ENCODE results near the gene COIL.

The COIL gene

DNA sequence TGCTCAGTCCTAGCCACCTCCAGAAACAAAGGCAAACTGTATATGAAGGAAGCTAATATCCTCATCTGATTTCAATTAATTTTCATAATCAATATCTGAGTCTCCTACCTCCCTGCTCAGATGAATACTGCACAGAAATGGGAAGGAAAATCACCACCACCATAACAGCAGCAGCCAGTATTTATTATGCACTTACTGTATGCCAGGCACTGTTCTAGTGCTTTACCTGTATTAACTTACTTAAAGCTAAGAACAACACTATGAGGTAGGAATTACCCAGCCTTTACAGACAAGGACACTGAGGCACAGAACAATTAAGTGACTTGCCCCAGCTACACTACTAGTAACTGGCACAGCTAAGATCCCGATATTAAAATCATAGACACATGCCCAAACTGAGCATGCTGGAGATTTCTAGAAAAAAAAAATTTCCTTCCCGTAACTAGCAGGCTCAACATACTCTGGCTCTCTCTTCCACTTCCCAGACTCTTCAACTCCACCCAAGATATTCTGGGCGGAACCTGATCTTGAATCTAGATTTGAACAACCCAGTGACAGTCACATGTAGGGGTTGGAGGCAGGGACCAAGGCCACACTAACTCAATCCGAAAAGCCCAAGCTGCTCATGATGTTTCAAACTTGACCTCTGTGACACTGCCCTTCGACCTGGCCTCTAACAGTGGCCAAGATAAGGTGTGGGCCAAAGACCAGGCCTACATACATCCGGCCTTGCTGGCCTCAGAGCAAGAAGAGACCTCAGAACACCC is 50.9 kb downstream of the COIL start:
- H3K4me3 Mint-ChIP-seq: peak overlapping the region; percentile 90 to 97
- no peaks in the 10 kb centered on the region for H3K27me3 Mint-ChIP-seq
- ATAC-seq (no peak), DNase-seq (no peak)
- peaks cover 57% of the 10 kb centered on the region for H3K4me1 Mint-ChIP-seq
- no peaks in the 10 kb centered on the region for H3K9me3 Mint-ChIP-seq
- H3K27ac Mint-ChIP-seq: peak overlapping the region in 1 of 2 donors; percentile 94

GRCh38 chr17:56908001-56908542 is 52.8 kb downstream of the COIL start:
- no peaks in the 10 kb centered on the region for H3K9me3 Mint-ChIP-seq
- DNase-seq (peak in 1 of 2 donors; percentile 21), ATAC-seq (peak; percentile 47)
- H3K27me3 Mint-ChIP-seq: no peaks in the 10 kb centered on the region
- H3K4me3 Mint-ChIP-seq: peak overlapping the region in 1 of 2 donors; percentile 5
- H3K4me1 Mint-ChIP-seq: peaks cover 56% of the 10 kb centered on the region
- no peak overlapping the region for H3K27ac Mint-ChIP-seq

DNA sequence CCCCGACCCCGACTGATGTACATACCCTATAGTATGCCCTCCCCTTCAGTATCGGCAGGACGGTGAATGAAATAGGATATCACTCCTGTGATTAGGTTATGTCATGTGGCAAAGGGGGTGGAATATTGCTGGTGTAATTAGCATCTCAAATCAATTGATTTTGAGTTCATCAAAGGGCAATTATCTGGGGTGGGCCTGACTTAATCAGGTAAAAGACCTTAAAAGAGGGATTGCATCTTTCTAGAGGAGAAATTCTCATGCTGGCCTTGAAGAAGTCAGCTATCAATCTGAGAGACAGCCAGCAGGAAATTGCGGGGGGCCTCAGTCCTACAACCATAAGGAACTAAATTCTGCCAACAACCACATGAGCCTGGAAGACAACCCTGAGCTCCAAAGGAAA is 57.3 kb downstream of the COIL start:
- H3K27me3 Mint-ChIP-seq: no peaks in the 10 kb centered on the region
- H3K4me1 Mint-ChIP-seq: peaks cover 25% of the 10 kb centered on the region
- ATAC-seq (no peak), DNase-seq (no peak)
- H3K27ac Mint-ChIP-seq: no peak overlapping the region
- no peaks in the 10 kb centered on the region for H3K9me3 Mint-ChIP-seq
- no peak overlapping the region for H3K4me3 Mint-ChIP-seq

DNA sequence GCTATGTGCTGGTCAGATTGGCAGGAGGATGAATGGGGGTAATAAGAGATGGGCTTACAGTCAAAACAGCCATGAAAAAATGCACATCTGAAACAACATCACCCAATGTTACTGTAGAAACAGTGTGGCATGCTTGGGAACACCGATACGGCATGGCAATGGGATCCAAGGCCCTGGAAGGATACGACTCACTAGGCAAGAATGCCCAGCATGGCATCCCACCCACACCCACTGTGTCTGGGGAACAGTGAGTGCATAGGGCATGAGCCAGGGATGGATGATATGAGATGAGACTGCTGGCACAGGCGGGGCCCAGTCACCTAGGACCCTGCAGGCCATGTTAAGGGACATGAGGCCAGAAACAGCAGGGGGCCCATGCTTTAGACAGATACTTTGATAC is 58.5 kb downstream of the COIL start:
- Mint-ChIP-seq H3K4me3 (no peak overlapping the region), H3K4me1 (peaks cover 17% of the 10 kb centered on the region), H3K27me3 (no peaks in the 10 kb centered on the region), H3K9me3 (no peaks in the 10 kb centered on the region), H3K27ac (peak overlapping the region in 1 of 2 donors; percentile 35)
- ATAC-seq: no peak
- no peak for DNase-seq

- no peak for DNase-seq
- no peak for ATAC-seq
- Mint-ChIP-seq H3K4me3 (no peak overlapping the region), H3K27ac (no peak overlapping the region), H3K9me3 (no peaks in the 10 kb centered on the region), H3K4me1 (peaks cover 7% of the 10 kb centered on the region), H3K27me3 (no peaks in the 10 kb centered on the region)
Measured at GRCh38 chr17:56899403-56899802, 61.4 kb downstream of the COIL start.

DNA sequence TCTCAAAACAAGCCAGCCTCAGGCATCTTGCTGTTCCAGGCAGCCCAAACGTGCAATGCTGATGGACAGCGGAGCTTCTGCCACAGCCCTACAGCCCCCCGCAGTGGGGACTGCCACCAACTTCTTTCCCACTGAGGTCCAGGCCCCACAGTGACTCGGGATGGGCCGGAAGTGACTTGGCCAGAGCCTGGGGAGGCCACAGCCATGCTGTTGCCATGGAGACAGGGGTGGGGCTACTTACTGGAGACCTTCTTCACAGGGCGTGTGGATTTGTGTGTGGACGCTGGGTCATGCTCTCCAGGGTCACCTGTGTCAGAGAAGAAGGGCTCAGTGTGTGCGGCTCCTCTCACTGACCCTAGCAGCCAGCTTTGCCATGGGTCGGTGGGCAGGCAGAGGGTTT is 62.0 kb downstream of the COIL start:
- no peaks in the 10 kb centered on the region for H3K27me3 Mint-ChIP-seq
- peaks cover 7% of the 10 kb centered on the region for H3K4me1 Mint-ChIP-seq
- no peaks in the 10 kb centered on the region for H3K9me3 Mint-ChIP-seq
- H3K27ac Mint-ChIP-seq: no peak overlapping the region
- H3K4me3 Mint-ChIP-seq: no peak overlapping the region
- no peak for ATAC-seq
- no peak for DNase-seq

DNA sequence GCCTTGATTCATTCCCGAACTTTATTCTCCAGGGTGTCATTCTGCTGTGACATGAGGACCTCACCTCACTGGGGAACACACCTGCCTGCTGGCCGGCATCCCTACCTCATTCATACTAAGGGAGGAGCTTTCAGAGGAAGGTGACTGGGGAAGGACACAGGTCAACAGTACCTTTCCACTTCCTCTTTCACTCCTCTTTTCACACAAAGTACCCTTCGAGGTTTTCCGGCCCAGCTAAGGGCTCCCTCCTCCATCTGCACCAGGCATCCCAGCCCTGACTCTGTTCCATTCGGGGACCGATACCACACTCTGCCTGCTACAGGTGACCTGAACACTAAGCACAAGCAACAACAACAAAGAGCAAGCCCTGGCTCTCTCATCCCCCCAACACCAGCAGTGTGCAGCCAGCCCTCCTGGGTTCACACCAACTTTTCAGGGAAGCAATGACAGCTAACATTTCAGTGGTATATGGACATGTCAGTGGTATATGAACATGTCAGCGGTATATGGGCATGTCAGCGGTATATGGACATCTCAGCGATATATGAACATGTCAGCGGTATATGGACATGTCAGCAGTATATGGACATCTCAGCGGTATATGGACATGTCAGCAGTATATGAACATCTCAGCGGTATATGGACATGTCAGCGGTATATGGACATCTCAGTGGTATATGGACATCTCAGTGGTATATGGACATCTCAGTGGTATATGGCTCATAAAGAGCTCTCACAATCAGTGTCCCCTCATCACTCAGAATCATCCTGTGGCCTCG is 63.0 kb downstream of the COIL start:
- H3K4me3 Mint-ChIP-seq: no peak overlapping the region
- ATAC-seq (no peak), DNase-seq (no peak)
- peaks cover 12% of the 10 kb centered on the region for H3K4me1 Mint-ChIP-seq
- H3K27ac Mint-ChIP-seq: peak overlapping the region; percentile 68 to 76
- no peaks in the 10 kb centered on the region for H3K9me3 Mint-ChIP-seq
- no peaks in the 10 kb centered on the region for H3K27me3 Mint-ChIP-seq

GRCh38 chr17:56896968-56897359 is 63.9 kb downstream of the COIL start:
- H3K9me3 Mint-ChIP-seq: no peaks in the 10 kb centered on the region
- DNase-seq: no peak
- H3K27ac Mint-ChIP-seq: no peak overlapping the region
- peaks cover 21% of the 10 kb centered on the region for H3K4me1 Mint-ChIP-seq
- no peak for ATAC-seq
- no peak overlapping the region for H3K4me3 Mint-ChIP-seq
- H3K27me3 Mint-ChIP-seq: no peaks in the 10 kb centered on the region

GRCh38 chr17:56896217-56896967 is 64.5 kb downstream of the COIL start:
- H3K27ac Mint-ChIP-seq: no peak overlapping the region
- no peak overlapping the region for H3K4me3 Mint-ChIP-seq
- peaks cover 21% of the 10 kb centered on the region for H3K4me1 Mint-ChIP-seq
- no peak for DNase-seq
- no peaks in the 10 kb centered on the region for H3K27me3 Mint-ChIP-seq
- ATAC-seq: no peak
- H3K9me3 Mint-ChIP-seq: no peaks in the 10 kb centered on the region

DNA sequence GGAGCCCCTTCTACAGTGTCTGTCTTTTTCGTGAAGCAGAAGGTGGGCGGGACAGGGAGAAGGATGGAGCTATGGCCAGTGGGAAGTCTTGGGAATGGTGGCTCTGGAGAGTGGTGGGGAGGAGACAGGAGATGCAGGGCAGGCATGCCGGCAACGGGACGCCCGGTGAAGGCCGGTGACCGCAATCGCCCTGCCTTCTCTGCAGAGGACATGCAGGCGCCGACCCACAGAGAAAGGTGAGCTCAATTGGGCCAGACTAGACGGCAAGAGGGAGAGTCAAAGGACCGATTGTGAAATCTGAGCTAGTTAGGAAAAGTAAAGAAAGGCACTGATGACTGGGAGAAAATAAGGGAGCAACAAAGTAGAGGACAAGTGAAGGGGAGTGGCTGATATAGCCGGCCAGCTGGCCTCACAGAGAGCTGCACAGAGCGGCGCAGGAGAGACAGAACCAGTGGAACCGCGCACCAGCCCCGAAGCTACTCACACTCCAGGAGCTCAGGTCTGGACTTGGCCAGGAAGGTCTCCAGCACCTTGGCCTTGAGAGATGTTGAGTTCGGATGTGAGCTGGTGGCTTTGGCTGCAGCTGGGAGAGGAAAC is 65.9 kb downstream of the COIL start:
- Mint-ChIP-seq H3K4me3 (no peak overlapping the region), H3K27ac (no peak overlapping the region), H3K9me3 (no peaks in the 10 kb centered on the region), H3K27me3 (no peaks in the 10 kb centered on the region), H3K4me1 (peaks cover 21% of the 10 kb centered on the region)
- ATAC-seq (no peak), DNase-seq (no peak)

- no peak overlapping the region for H3K4me3 Mint-ChIP-seq
- DNase-seq: no peak
- H3K27me3 Mint-ChIP-seq: no peaks in the 10 kb centered on the region
- H3K4me1 Mint-ChIP-seq: peaks cover 21% of the 10 kb centered on the region
- no peaks in the 10 kb centered on the region for H3K9me3 Mint-ChIP-seq
- H3K27ac Mint-ChIP-seq: no peak overlapping the region
- no peak for ATAC-seq
Measured at GRCh38 chr17:56893503-56893902, 67.3 kb downstream of the COIL start.

DNA sequence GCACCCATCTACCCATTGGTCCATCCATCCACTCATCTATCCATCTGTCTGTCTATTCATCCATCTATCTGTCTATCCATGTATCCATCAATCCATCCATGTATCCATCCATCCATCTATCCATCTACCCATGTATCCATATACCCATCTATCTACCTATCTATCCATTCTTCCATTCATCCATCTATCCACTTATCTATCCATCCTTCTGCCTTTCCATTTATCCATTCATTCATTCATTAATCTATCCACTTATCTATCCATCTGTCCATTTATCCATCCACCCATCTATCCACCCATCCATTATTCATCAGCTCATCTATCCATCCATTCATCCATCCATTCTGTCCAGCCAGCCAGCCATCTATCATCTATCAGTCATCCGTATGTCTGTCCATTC is 68.5 kb downstream of the COIL start:
- no peak for ATAC-seq
- H3K27ac Mint-ChIP-seq: no peak overlapping the region

DNA sequence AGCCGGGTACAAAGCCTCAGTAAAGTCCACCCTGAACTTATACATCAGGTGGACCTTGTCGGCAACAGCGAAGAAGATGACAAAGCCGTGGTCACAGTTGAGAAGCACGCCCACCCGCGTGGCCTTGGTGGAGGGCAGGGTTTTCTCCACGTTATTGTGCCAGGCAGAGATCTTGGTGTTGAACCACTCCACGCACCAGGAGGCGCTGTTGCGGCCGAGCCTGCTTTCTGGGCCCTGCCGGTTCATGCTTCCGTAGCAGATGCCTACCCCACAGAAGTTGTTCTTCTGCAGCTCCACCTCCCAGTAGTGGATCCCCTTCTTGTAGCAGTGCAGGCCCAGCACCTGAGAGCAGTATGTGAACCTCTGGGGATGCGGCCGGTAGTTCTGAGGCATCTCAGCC is 69.1 kb downstream of the COIL start:
- Mint-ChIP-seq H3K4me1 (peaks cover 14% of the 10 kb centered on the region), H3K27me3 (no peaks in the 10 kb centered on the region), H3K4me3 (no peak overlapping the region), H3K9me3 (peaks cover 3 to 9% of the 10 kb centered on the region in 2 donors), H3K27ac (no peak overlapping the region)
- ATAC-seq (peak; percentile 54), DNase-seq (peak; percentile 35 to 46)

More for the DNA sequence above, 68.5 kb downstream of the COIL start:
- H3K4me1 Mint-ChIP-seq: peaks cover 16% of the 10 kb centered on the region
- no peak for DNase-seq
- no peak overlapping the region for H3K4me3 Mint-ChIP-seq
- no peaks in the 10 kb centered on the region for H3K27me3 Mint-ChIP-seq
- H3K9me3 Mint-ChIP-seq: peaks cover 3 to 6% of the 10 kb centered on the region in 2 donors

DNA sequence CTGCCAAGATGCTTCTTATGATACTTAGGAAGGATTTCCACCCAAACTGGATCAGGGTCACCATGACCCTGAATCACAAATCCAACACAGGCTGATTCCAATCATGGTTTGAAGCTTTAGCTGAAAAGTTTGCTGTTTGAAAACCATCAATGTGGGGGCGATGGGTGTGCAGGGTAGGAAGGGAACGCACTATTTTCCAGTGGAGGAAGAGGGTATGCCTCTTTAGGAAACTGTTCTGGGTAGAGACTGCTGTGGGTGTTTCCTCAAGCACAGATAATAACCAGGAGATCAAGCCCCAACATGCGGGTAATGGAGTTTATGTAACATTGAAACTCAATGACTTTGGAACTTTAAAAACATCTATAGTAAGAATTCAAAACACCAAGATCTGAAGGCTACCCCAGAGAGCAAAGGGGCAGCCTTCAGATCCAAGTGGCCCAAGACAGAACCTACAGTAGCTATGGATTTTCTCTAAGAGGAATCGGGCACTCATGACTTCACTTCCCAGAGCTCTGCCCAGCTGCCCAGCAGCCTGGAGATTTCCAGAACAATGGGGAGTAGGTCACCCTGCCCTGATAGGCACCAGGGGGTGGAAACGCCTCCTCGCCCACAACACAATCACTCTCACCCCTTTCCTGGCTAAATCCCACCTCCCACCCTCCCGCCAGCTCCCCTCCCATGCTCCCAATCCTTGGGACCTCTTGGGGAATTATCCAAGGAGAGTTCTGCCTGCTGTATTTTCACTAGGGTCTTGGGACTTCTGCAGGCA is 69.8 kb downstream of the COIL start:
- peak overlapping the region in 1 of 2 donors; percentile 13 for H3K27ac Mint-ChIP-seq
- peaks cover 14% of the 10 kb centered on the region for H3K4me1 Mint-ChIP-seq
- H3K9me3 Mint-ChIP-seq: peaks cover 3 to 9% of the 10 kb centered on the region in 2 donors

More for the DNA sequence above, 69.8 kb downstream of the COIL start:
- no peak for DNase-seq
- Mint-ChIP-seq H3K4me3 (no peak overlapping the region), H3K27me3 (no peaks in the 10 kb centered on the region)
- no peak for ATAC-seq
